GM19452 (cell line): Measurements from ENCODE around the gene DSE.
"Not testable (repeated sequence)": the region's sequence is repeated elsewhere in the genome, so short reads cannot be mapped to it uniquely, and the experiment has no call there.

Source experiments
- ATAC-seq: cut with Tn5 transposase; IDR thresholded peaks from one replicate; pipeline ENCODE4 v1.9.1; 2021; ENCODE audit not compliant: unreplicated experiment

DSE gene

DNA sequence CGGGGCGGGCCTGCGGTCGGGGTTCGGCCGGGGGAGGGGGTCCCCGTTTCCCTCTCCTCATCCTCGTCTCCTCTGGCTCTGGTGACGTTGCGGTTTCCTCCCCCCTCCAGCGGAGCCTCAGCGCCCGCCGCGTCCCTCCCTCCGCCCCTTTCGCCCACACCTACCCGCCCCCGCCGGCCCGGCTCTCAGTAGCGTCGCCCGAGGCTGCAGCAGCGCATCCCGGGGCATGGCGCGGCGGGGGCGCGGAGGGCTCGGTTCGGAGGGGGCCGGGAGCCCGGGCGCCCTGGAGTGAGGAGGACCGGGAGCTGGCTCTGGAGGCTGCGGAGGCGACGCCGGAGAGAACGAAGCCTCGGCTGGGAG, at the start of gene DSE:
DSE (plus strand) TSS at position 188 of the 360 bp plus-strand sequence. CDS start 28,304 bp downstream, outside the sequence.
- peak; percentile 76 for ATAC-seq

DNA sequence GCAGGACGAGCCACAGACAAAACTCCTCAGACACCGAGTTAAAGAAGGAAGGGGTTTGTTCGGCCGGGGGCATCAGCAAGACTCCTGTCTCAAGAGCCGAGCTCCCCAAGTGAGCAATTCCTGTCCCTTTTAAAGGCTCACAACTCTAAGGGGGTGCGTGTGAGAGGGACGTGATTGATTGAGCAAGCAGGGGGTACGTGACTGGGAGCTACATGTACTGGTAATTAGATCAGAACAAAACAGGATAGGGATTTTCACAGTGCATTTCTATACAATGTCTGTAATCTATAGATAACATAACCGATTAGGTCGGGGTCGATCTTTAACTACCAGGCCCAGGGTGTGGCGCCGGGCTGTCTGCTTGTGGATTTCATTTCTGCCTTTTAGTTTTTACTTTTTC, 48.8 kb upstream of the DSE start:
- ATAC-seq = not testable (repeated sequence)

DNA sequence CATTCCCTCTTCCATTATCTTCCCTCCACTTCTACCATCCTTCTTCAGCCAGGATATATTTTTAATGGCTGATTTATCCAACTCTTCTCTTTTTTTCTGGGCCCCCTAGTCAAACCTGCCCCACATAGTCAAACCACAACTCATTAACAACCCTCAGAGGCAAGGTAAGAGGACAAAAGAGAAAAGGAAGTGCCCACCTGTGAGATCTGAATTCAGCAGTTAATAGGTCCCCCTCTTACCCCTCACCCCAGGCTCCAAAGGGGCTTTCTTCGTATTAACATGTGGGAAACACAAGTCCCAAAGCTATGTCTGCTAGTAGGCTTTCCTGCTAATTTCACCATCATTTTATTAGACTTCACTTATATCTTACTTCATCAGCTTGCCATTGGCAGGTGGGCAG, 46.9 kb upstream of the DSE start:
- no peak for ATAC-seq

DNA sequence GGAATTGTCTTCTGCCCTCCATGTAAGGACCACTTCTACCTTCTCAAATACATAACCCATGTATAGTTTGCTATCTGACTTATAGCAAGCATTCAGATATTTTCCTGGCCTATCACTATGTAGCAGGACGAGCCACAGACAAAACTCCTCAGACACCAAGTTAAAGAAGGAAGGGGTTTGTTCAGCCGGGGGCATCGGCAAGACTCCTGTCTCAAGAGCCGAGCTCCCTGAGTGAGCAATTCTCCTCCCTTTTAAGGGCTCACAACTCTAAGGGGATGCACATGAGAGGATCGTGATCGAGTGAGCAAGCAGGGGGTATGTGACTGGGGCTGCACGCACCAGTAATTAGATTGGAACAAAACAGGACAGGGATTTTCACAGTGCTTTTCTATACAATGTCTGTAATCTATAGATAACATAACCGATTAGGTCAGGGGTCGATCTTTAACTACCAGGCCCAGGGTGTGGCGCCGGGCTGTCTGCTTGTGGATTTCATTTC, 45.1 kb upstream of the DSE start:
- not testable (repeated sequence) for ATAC-seq

DNA sequence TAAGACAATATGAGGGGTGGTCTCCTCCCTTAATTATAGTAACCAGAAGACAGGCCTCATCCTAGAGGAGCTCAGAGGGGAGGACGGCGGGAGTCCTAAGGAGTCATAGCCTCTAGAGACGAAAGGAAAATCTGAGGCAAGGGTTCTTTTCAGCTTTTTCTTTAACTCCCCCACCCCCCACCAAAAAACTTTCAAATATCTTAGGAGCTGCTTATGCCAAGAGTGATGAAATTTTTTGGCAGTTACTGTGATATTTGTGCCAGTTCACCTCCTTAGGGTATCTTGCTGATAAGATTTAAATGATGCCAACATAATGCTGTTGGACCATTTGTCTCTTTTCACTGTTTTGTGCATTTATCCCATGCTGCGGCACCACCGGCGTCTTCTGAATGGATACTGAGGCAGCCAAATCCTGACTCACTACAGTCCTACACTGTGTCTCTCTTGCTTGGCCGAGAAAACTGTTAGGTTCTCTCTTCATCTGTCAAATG, 44.5 kb upstream of the DSE start:
- ATAC-seq = no peak

DNA sequence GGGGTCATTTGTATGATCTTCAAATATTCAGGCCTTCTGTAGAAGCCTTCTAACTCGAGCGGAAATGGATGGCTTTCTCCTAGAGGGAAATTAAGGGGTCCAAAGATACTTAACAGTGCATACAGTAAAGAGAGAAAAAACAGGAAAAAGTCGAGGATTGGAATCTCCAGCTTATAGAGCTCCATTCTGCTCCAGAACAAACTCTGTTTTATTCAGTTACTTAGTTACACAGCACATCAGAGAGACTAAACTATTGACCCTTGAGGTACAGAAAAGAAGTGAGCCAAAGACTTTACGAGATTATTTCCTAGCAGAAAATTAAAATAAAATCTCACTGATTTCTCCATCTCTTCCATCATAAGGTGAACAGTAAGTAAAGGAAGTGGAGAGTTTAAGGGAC, 43.8 kb upstream of the DSE start:
- no peak for ATAC-seq

DNA sequence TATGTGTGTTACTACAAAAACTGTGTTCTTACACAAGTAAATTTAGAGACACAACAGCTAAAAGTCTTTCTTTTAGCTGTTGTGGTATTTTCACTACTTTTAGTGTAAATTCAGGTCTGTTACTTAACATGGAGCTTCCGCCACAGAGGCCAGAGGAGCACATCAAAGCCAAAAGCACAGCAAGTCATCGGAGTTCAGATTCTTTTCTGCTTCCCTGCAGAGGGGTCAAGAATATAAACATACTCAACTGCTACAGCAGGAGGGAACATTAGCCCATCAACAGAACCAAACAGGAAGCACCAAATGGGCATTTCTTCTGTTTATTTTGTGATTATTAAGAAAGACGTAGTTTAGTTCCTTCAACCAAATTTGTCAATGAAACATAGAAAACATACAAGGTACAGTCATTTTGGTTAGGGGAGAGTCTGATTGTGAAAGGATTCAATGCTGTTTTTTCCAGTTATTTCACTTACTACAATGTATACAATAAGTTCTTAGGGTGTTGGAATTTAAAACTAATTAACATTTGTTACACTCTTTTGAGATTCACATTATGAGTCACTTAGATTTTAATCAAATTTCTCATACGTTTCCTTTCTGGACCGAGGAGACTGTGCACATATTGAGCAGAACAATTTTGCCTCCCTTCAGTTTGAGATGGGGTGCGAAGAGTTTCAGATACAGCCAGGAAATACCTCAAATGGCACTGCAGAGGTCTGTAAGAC, 42.8 kb upstream of the DSE start:
- no peak for ATAC-seq

DNA sequence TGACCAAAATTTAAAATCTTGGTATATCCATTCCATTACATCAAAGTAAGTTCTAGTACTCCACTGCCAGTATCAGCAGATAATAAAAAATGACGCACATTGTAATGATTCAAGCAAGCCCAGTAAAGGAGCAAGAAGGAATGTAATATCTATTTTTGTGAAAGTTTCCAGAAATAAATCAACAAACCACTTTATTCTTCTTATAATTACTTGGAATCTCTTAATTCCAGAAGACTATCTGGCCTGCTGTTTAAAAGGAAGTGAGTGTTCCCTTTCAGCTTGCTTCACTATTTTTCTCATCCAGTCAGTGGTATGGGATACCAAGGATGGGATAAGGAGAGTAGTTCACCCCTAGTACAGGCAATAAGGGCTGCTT, 42.2 kb upstream of the DSE start:
- no peak for ATAC-seq

DNA sequence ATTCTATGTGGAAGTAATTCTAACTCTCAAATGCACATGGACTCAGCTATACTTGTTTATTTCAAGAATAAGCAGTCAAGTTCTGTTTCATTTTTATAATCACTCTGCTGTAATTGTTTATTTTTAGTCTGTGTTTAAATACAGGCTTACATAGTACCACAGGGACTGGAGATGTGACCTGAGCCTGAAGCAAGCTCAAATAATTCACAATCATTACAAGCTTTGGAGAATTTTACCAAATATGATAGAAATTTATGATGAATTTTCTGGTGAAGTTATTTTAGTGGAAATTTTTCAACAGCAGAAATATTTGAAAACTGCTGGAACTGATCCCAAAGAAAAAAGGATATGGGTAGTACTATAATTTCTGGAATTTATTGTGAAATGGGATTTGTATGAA, 41.6 kb upstream of the DSE start:
- ATAC-seq = no peak

DNA sequence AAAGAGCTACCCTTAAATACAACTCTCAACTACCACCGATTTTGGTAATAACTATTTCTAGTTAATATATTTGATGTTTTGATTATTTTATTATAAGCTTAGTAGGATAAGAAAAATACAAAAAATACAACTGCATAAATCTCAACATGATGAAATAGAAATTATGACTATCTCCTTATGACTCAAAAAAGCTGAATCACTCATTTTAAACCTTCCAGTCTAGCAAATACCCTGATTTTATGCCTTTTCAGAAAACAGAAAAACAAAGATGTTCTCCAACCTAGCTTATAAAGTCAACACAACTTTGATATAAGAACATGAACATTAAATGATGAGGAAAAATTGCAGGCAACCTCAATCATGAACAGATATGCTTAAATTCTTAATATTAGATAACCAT, 40.2 kb upstream of the DSE start:
- no peak for ATAC-seq

DNA sequence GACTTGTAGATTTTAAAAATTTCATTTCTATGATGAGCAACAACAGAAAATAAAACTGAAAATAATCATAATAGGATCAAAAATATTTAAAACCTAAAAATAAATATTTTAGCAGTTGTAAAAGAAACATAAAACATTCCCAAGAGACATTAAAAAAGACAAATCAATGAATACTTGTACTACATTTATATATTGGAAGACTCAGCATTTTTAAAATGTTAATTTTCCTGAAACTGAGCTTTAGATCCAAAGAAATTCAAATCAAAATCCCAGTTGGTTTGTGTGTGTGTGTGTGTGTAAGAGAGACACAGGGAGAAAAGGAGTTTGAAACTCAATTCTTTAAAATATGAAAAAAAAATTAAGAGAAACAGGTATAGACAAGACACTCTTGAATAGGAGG, 38.7 kb upstream of the DSE start:
- no peak for ATAC-seq

DNA sequence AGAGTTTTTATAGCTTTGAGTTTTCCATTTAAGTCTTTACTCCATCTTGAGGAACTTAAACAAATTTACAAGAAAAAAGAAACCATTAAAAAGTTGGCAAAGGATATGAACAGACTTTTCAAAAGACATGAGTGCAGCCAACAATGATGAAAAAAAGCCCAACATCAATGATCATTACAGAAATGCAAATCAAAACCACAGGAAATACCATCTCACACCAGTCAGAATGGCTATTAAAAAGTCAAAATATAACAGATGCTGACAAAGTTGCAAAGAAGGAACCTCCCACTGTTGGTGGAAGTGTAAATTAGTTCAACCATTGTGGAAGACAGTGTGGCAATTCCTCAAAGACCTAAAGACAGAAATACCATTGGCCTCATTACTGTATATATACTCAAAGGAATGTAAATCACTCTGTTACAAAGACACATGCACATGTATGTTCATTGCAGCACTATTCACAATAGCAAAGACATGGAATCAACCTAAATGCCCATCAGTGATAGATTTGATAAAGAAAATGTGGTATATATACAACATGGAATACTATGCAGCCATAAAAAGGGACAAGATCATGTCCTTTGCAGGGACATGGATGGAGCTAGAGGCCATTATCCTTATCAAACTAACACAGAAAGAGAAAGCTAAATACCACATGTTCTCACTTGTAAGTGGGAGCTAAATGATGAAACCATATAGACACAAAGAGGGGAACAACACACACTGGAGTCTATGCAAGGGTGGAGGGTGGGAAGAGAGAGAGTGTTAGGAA, 35.9 kb upstream of the DSE start:
- ATAC-seq = not testable (repeated sequence)

DNA sequence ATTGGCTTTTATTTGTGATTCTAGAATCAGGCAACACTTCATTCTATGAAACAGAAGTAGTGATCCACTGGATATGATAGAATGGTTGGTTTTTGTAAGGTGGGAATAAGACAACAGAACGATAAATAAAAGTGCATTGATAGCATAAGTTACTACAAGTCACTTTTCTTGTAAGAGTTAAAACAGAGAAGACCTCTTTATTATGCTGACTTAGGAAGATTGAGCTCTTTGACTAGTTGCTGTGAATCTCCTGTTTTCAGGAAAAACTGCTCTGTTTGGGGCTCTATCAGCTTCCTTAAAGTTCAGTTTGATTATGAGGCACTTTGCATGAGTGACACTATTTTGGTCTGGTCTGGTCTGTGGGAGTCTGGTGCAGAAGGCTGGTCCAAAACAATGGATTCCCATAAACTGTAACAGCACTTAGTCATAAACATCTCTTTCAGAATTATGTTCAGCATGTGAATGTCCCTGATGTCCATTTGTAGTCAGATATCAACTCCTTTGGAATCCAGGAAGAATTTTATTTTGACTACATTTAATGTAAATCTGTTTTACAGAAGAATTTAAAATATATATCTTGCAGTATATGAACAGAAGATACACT, 35.0 kb upstream of the DSE start:
- no peak for ATAC-seq

DNA sequence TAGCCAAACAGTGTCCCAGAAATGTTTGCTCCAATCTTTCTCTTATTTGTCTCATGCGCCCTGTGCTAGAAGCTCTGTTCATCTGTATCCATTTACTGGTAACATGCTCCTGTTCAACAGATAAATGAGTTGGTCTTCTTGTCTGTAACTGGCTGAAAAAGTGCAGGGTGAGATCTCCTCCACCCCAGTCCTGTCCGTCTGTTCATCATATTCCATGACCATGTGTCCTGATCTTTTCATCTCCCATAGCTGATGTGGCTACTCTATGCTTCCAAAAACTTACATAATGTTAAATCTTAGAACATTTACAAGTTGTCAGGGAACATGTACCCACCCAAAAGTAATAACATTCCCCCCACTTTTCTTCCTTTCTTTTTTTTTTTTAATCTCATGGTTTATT, 31.8 kb upstream of the DSE start:
- no peak for ATAC-seq

DNA sequence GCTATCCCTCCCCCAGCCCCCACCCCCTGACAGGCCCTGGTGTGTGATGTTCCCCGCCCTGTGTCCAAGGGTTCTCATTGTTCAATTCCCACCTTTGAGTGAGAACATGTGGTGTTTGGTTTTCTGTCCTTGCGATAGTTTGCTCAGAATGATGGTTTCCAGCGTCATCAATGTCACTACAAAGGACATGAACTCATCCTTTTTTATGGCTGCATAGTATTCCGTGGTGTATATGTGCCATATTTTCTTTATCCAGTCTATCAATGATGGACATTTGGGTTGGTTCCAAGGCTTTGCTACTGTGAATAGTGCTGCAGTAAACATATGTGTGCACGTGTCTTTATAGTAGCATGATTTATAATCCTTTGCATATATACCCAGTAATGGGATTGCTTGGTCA, 30.1 kb upstream of the DSE start:
- ATAC-seq = not testable (repeated sequence)

DNA sequence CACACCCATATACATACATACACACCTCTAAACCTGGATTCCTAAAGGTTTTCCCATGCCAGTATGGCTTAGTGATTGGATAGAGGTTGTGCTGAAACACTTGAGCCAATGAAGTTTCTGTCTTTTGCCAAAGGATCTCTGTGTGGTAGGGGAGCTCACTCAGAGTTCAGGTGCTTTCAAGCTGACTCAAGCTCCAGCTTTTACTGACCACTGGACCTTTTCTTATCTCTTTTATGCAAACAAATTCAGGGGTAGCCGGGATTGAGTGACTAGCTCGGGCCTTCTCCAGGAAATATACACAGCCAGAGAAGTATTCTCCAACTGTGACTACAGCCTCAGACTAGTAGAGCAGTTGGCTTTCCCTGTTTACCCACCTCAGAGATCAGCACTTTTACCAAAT, 21.5 kb upstream of the DSE start:
- no peak for ATAC-seq

DNA sequence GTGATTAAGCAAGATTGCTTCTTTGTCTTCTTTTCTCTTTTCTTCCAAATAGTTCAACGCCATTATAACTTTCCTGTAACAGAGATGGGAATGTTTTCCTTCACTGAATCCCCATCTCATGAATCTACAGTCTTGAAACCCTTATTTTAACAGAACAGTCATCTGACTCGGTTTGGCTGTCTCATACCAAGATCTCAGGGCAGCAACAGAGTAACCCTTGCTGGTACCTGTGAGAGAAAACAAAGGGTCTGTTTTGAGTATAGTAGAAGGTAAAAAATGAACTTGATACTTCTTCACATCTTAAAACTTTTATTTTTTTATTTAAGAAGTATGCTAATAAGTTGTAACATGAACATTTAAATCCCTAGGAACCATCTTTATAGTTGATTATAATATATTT, 19.6 kb upstream of the DSE start:
- no peak for ATAC-seq

DNA sequence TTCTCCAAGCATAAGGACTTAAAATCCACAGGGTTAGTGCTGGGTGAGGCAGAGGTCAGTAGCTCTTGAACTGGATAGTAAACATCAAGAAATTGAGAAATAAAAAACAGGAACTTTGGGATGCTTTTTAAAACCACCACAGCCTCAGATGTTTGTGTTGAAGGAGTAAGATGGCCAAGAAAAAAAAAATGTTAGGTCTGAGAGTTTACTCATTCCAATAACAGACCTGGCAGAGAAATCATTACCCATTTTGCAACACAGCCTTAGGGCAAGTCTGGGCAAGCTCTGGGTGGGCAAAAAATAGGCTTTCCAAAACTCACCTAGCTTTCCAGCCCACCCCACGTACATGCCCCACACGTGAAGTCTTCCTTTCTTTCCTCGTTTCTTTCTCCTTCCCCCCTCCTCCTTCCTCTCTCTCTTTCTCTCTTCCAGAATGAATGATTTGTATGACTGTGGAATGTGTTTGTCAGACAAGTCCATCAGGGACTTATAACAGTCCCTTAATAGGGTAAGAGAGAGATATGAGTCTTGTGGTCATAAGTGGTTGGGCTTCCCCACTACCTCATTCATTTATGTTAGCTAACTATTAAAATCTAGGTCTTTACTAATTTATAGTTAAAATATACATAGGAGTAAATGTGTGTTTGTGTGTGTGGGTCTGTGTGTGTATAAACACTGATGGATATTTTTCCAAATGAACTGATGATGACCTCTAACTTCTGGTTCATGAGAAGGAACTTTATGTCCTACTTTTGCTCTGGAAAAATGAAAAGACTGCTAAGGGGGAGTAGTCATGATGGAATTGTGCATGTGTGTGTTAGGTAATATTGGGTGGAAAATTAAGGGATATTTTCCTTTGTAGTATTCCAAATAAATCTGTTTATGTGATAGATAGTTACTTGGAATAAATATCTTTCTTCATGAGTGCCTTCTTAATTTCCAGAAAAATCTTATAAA, 18.0 kb upstream of the DSE start:
- ATAC-seq = peak; percentile 70

DNA sequence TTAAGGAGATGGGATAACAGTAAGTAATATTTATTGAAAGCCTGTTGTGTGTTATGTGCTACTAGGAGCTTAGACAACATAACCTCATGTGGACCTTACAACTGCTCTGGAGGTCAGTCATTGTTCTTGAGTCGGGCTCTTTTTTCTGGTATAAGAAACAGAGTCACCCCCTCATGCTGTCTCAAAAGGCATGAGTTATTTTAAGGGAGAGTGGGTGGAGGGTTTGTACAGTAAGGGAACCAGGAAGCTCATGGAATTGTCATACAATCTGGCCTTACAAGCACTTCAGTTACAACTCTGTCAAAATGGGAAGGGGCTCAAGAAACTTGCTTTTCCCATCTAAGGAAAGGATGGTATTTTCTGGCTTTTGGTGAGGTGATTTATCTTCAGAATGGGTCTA, 16.5 kb upstream of the DSE start:
- no peak for ATAC-seq

DNA sequence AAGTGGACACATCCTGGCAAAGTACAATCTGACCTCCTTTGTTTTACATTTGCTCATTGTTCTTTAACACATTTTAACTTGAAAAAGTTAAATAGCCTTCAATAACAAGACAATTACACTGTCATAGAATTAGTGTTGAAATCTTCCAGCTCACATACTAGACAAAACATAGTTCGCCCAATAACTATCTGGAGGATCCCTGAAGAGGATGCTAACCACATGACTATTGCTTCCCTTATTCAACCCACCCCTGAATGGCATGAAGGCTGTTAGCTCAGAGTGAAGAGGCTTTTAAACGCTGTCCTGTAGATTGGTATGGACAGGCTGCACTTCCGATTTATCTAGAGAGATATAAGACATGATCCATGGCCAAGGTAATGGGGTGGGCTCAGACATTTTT, 15.0 kb upstream of the DSE start:
- ATAC-seq = no peak

DNA sequence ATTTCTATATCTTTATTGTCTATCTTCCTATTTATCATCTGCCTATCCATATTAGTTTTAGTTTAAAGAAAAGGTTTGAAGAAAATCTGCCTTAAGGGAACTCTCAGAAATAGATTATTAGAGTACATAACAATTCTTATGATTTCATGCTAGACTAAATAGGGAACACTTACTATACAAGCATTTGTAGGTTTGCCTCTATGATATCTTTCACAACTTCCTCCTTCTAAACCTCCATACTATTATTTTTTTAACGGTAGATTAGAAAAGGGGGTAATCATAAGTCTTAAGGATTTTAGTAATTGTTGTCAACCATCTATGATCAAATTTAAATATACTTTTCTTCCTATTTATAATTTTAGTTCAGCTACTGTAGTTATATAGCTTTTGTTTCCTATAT, 11.6 kb upstream of the DSE start:
- no peak for ATAC-seq
